HepG2 (cell line): ENCODE results near the gene TPRA1. TPM values are rescaled to one million over a fixed set of nuclear protein-coding genes. Genes with fewer than 3 reads are reported as not detected.
A peak's percentile ranks its signal among the peaks of the same experiment; 100 is the strongest.

Source experiments
- ETV5 ChIP-seq: IDR thresholded peaks from 2 replicates; pipeline ENCODE4 v1.6.1; 2018; ENCODE audit warnings: missing biosample characterization, missing genetic modification reagents, inconsistent platforms, borderline replicate concordance
- FOXO1 ChIP-seq: sonication (generic); formaldehyde crosslinking; IDR thresholded peaks from 2 replicates; pipeline ENCODE4 v1.4.0; 2020; ENCODE audit warnings: missing genetic modification reagents
- LRRFIP1 ChIP-seq: sonication (generic); formaldehyde crosslinking; conservative IDR thresholded peaks from 2 replicates; pipeline ENCODE4 v1.4.0; 2020; ENCODE audit warnings: missing genetic modification reagents
- MTF1 ChIP-seq: sonication (generic); formaldehyde crosslinking; IDR thresholded peaks from 2 replicates; pipeline ENCODE4 v1.5.0; 2020; ENCODE audit warnings: missing genetic modification reagents
- MXI1 ChIP-seq: IDR thresholded peaks from 3 replicates; pipeline ENCODE4 v1.6.1; 2012; ENCODE audit warnings: low read depth, low read length, inconsistent platforms, borderline replicate concordance
- NFAT5 ChIP-seq: sonication (generic); formaldehyde crosslinking; IDR thresholded peaks from 2 replicates; pipeline ENCODE4 v1.4.0; 2020; ENCODE audit warnings: missing genetic modification reagents
- PBX2 ChIP-seq: IDR thresholded peaks from 2 replicates; pipeline ENCODE4 v1.6.1; 2016; ENCODE audit warnings: control low read depth
- PHB2 ChIP-seq: fragments of 450-650 bp; IDR thresholded peaks from 2 replicates; pipeline ENCODE4 v1.6.1; 2018; ENCODE audit not compliant: partially characterized antibody
- SCMH1 ChIP-seq: sonication (generic); formaldehyde crosslinking; IDR thresholded peaks from 2 replicates; pipeline ENCODE4 v1.9.0; 2021; ENCODE audit warnings: missing genetic modification reagents, mild to moderate bottlenecking, borderline replicate concordance
- STAG1 ChIP-seq: sonication (generic); formaldehyde crosslinking; IDR thresholded peaks from 2 replicates; pipeline ENCODE4 v1.4.0; 2020; ENCODE audit warnings: missing genetic modification reagents
- ZNF317 ChIP-seq: sonication (generic); formaldehyde crosslinking; IDR thresholded peaks from 2 replicates; pipeline ENCODE4 v1.5.0; 2020; ENCODE audit warnings: mild to moderate bottlenecking, missing genetic modification reagents
- ZNF790 ChIP-seq: sonication (generic); formaldehyde crosslinking; IDR thresholded peaks from 2 replicates; pipeline ENCODE4 v1.8.0; 2022; ENCODE audit warnings: missing genetic modification reagents, mild to moderate bottlenecking, borderline replicate concordance
- polyA plus RNA-seq, 8 experiments: library from polyadenylated mRNA; depleted of rRNA in 3 of 8; stranded (reverse) in 7 of 8; unstranded in 1 of 8; fragments of >200 nt; fragmentation: Illumina TruSeq in 4 of 8; extraction: Trizol in 4 of 8; gene quantifications; 2 replicates each; pipeline versions ENCODE4 v1.2.1 to v1.2.3, GENCODE V29; 2011 to 2016; ENCODE audit warnings: low read depth in 4 of 8, missing spikeins in 1 of 8, mixed read lengths in 1 of 8; ENCODE audit not compliant: insufficient read depth in 1 of 8
- total RNA-seq, 5 experiments: library from RNA; depleted of rRNA; stranded (reverse); fragments of >200 nt; fragmentation: Illumina TruSeq; extraction: Trizol; gene quantifications; 2 replicates each; pipeline ENCODE4 v1.2.3, GENCODE V29; 2016; ENCODE audit warnings: low read depth in 1 of 5
- TF ChIP-seq, protein P1 (sequence below): sonication (generic); formaldehyde crosslinking; IDR thresholded peaks from 2 replicates; pipeline ENCODE4 v1.5.1; 2020; ENCODE audit warnings: mild to moderate bottlenecking, missing genetic modification reagents
- TF ChIP-seq, protein P2 (sequence below): sonication (generic); formaldehyde crosslinking; IDR thresholded peaks from 2 replicates; pipeline ENCODE4 v1.4.0; 2020; ENCODE audit warnings: mild to moderate bottlenecking, missing genetic modification reagents

TPRA1 gene
- total and polyA plus RNA-seq, 2 of the 13 experiments (the other 11 are each of a cell fraction or from before 2014, with no cell fraction given): 25.4 to 25.8 TPM

DNA sequence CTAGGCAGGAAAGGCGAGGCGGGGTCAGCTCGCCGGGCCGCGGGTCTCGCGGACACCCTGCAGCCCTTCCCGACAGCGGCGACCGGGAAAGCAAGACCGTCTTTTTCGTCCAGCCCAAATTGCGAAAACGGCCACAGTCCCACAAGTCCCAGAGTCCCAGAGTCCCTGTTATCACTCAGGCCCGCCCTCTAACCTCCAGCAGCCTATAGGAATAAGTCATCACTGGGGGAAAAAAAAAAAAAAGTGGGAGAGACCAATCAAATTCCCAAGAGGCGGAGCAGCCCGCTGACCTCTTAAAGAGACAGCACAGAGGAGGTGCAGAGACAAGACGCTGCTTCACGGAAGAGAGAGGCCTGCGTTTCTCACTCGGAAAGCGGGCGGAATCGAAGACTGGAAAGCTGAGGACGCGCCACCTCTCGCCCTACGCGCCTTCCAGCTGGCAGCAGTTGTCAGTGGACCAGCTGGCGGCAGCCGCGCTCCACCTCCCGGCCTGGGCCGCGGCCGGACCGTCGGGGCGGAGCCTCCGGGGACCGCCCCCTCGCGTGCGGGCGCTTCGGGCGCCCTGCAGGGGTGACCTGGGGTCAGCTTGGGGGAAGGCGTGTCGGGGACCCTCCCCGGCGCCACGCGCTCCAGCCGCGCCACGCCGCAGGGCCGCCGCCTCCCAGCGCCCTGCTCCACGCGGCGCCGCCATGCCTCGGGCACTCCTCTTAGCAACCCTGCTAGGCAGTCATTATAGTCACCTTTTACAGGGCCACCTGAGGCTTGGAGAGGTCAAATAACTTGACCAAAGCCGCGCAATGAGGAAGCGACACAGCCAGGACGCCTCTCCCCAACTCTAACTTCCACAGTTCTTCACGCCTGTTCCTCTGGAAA lies at the start of gene TPRA1 (continued):
- TF ChIP-seq, protein P1, sequence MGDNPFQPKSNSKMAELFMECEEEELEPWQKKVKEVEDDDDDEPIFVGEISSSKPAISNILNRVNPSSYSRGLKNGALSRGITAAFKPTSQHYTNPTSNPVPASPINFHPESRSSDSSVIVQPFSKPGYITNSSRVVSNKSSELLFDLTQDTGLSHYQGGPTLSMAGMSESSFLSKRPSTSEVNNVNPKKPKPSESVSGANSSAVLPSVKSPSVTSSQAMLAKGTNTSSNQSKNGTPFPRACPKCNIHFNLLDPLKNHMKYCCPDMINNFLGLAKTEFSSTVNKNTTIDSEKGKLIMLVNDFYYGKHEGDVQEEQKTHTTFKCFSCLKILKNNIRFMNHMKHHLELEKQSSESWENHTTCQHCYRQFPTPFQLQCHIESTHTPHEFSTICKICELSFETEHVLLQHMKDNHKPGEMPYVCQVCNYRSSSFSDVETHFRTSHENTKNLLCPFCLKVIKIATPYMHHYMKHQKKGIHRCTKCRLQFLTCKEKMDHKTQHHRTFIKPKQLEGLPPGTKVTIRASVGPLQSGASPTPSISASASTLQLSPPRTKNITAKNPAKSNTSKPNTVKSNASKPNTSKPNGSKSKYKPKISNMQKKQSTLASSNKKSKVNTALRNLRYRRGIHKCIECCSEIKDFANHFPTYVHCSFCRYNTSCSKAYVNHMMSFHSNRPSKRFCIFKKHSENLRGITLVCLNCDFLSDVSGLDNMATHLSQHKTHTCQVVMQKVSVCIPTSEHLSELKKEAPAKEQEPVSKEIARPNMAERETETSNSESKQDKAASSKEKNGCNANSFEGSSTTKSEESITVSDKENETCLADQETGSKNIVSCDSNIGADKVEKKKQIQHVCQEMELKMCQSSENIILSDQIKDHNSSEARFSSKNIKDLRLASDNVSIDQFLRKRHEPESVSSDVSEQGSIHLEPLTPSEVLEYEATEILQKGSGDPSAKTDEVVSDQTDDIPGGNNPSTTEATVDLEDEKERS: no peak
- TF ChIP-seq ZNF790 (CRISPR knock-in tag) (peak; percentile 56; the same call in 1 of the 2 replicates), STAG1 (peak; percentile 25), LRRFIP1 (CRISPR knock-in tag) (no peak), NFAT5 (CRISPR knock-in tag) (no peak; the same call in 1 of the 2 replicates), MTF1 (no peak), ETV5 (CRISPR knock-in tag) (no peak; the same call in 1 of the 2 replicates), SCMH1 (CRISPR knock-in tag) (no peak), ZNF317 (CRISPR knock-in tag) (no peak), PBX2 (CRISPR knock-in tag) (no peak), PHB2 (no peak), MXI1 (peak; percentile 91; the same call in 2 of the 3 replicates), FOXO1 (CRISPR knock-in tag) (no peak)
- TF ChIP-seq, protein P2, sequence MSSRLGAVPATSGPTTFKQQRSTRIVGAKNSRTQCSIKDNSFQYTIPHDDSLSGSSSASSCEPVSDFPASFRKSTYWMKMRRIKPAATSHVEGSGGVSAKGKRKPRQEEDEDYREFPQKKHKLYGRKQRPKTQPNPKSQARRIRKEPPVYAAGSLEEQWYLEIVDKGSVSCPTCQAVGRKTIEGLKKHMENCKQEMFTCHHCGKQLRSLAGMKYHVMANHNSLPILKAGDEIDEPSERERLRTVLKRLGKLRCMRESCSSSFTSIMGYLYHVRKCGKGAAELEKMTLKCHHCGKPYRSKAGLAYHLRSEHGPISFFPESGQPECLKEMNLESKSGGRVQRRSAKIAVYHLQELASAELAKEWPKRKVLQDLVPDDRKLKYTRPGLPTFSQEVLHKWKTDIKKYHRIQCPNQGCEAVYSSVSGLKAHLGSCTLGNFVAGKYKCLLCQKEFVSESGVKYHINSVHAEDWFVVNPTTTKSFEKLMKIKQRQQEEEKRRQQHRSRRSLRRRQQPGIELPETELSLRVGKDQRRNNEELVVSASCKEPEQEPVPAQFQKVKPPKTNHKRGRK (CRISPR knock-in tag): no peak
